ENCODE measurements around the gene VPS39. TPM values are rescaled to one million over a fixed set of nuclear protein-coding genes. Genes with fewer than 3 reads are reported as not detected.
A peak's percentile ranks its signal among the peaks of the same experiment; 100 is the strongest.

VPS39 gene
- total and polyA plus RNA-seq, 2 of the 13 experiments (the other 11 are each of a cell fraction or from before 2014, with no cell fraction given): 22.9 to 32.0 TPM

- TF ChIP-seq, protein P1, sequence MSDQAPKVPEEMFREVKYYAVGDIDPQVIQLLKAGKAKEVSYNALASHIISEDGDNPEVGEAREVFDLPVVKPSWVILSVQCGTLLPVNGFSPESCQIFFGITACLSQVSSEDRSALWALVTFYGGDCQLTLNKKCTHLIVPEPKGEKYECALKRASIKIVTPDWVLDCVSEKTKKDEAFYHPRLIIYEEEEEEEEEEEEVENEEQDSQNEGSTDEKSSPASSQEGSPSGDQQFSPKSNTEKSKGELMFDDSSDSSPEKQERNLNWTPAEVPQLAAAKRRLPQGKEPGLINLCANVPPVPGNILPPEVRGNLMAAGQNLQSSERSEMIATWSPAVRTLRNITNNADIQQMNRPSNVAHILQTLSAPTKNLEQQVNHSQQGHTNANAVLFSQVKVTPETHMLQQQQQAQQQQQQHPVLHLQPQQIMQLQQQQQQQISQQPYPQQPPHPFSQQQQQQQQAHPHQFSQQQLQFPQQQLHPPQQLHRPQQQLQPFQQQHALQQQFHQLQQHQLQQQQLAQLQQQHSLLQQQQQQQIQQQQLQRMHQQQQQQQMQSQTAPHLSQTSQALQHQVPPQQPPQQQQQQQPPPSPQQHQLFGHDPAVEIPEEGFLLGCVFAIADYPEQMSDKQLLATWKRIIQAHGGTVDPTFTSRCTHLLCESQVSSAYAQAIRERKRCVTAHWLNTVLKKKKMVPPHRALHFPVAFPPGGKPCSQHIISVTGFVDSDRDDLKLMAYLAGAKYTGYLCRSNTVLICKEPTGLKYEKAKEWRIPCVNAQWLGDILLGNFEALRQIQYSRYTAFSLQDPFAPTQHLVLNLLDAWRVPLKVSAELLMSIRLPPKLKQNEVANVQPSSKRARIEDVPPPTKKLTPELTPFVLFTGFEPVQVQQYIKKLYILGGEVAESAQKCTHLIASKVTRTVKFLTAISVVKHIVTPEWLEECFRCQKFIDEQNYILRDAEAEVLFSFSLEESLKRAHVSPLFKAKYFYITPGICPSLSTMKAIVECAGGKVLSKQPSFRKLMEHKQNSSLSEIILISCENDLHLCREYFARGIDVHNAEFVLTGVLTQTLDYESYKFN (CRISPR knock-in tag; conservative IDR thresholded peaks at IDR 0.05): no peak
- TF ChIP-seq, protein P2, sequence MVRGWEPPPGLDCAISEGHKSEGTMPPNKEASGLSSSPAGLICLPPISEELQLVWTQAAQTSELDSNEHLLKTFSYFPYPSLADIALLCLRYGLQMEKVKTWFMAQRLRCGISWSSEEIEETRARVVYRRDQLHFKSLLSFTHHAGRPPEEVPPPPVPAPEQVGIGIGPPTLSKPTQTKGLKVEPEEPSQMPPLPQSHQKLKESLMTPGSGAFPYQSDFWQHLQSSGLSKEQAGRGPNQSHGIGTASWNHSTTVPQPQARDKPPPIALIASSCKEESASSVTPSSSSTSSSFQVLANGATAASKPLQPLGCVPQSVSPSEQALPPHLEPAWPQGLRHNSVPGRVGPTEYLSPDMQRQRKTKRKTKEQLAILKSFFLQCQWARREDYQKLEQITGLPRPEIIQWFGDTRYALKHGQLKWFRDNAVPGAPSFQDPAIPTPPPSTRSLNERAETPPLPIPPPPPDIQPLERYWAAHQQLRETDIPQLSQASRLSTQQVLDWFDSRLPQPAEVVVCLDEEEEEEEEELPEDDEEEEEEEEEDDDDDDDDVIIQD (CRISPR knock-in tag; IDR thresholded peaks at IDR 0.05; ENCODE audit: low read depth): no peak
- TF ChIP-seq, protein P3, sequence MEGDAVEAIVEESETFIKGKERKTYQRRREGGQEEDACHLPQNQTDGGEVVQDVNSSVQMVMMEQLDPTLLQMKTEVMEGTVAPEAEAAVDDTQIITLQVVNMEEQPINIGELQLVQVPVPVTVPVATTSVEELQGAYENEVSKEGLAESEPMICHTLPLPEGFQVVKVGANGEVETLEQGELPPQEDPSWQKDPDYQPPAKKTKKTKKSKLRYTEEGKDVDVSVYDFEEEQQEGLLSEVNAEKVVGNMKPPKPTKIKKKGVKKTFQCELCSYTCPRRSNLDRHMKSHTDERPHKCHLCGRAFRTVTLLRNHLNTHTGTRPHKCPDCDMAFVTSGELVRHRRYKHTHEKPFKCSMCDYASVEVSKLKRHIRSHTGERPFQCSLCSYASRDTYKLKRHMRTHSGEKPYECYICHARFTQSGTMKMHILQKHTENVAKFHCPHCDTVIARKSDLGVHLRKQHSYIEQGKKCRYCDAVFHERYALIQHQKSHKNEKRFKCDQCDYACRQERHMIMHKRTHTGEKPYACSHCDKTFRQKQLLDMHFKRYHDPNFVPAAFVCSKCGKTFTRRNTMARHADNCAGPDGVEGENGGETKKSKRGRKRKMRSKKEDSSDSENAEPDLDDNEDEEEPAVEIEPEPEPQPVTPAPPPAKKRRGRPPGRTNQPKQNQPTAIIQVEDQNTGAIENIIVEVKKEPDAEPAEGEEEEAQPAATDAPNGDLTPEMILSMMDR (CRISPR knock-in tag; IDR thresholded peaks at IDR 0.05): peak; percentile 19; the same call in 1 of the 2 replicates
- TF ChIP-seq STAG1 (CRISPR knock-in tag; IDR thresholded peaks at IDR 0.05) (0 out of 2 replicates have a peak, but pooled peaks have one; percentile 4), ZNF17 (CRISPR knock-in tag; IDR thresholded peaks at IDR 0.05) (no peak), AHR (CRISPR knock-in tag; IDR thresholded peaks at IDR 0.05) (no peak), ZNF761 (CRISPR knock-in tag; conservative IDR thresholded peaks at IDR 0.05) (no peak), ZNF615 (CRISPR knock-in tag; IDR thresholded peaks at IDR 0.05; ENCODE audit: borderline replicate concordance) (no peak), MTF2 (CRISPR knock-in tag; IDR thresholded peaks at IDR 0.05; ENCODE audit: borderline replicate concordance) (no peak)
- TF ChIP-seq, protein P4, sequence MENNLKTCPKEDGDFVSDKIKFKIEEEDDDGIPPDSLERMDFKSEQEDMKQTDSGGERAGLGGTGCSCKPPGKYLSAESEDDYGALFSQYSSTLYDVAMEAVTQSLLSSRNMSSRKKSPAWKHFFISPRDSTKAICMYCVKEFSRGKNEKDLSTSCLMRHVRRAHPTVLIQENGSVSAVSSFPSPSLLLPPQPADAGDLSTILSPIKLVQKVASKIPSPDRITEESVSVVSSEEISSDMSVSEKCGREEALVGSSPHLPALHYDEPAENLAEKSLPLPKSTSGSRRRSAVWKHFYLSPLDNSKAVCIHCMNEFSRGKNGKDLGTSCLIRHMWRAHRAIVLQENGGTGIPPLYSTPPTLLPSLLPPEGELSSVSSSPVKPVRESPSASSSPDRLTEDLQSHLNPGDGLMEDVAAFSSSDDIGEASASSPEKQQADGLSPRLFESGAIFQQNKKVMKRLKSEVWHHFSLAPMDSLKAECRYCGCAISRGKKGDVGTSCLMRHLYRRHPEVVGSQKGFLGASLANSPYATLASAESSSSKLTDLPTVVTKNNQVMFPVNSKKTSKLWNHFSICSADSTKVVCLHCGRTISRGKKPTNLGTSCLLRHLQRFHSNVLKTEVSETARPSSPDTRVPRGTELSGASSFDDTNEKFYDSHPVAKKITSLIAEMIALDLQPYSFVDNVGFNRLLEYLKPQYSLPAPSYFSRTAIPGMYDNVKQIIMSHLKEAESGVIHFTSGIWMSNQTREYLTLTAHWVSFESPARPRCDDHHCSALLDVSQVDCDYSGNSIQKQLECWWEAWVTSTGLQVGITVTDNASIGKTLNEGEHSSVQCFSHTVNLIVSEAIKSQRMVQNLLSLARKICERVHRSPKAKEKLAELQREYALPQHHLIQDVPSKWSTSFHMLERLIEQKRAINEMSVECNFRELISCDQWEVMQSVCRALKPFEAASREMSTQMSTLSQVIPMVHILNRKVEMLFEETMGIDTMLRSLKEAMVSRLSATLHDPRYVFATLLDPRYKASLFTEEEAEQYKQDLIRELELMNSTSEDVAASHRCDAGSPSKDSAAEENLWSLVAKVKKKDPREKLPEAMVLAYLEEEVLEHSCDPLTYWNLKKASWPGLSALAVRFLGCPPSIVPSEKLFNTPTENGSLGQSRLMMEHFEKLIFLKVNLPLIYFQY (CRISPR knock-in tag; IDR thresholded peaks at IDR 0.05; ENCODE audit: borderline replicate concordance): no peak
These were observed 51.7 kb downstream of the VPS39 start, which contains the start of gene PLA2G4F (continued) for GRCh38 chr15:42156243-42156922.

Measured in HepG2 (cell line).